HG02981 (cell line): ENCODE measurements around the gene NLRP13.

Experiments
- ATAC-seq: cut with Tn5 transposase; IDR thresholded peaks from one replicate; pipeline ENCODE4 v1.9.1; 2021; ENCODE audit warnings: mild to moderate bottlenecking, moderate library complexity; ENCODE audit not compliant: unreplicated experiment

The NLRP13 gene

DNA sequence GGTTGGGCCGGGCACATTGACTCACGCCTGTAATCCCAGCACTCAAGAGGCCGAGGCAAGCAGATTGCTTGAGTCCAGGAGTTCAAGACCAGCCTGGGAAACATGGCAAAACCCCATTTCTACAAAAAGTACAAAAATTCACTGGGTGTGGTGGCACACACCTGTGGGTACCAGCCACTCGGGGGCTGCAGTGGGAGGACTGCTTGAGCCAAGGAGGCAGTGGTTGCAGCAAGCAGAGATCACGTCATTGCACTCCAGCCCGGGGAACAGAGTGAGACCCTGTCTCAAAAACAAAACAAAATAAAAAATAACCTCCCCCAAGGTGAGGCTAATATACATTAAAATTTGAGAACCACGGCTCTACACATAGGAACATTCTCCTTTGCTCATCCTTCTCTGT is 24.9 kb downstream of the NLRP13 start:
- ATAC-seq: no peak

DNA sequence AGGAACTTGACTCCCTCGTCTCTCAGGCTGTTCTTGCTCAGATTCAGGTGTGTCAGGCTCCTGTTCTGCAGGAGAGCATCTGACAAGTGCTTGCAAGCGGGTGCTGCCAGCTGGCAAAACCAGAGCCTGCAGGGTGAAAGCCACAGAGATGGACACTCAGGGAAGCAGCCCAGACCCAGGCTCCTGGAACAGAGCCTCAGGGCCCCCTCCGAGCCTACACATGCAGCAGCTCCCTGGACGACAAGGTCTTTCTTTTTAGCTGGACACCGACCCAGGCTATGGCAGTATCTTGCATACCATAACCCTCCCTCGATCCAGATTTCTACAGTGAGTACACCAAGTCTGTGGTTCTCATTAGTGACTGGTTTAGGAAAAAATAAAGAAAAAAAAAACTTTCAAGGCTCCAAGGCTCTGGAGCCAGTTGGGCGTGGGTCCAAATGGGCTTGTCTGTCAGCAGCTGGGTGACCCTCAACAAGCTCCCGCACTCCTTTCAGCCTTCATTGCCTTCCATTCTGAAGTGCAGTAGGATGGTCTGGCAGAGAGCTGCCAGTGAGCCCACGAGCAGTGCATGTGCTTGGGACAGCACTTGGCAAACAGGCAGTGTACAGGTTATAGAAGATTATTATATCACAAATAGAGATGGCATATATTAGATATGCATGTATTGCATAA is 29.9 kb downstream of the NLRP13 start:
- ATAC-seq: no peak

DNA sequence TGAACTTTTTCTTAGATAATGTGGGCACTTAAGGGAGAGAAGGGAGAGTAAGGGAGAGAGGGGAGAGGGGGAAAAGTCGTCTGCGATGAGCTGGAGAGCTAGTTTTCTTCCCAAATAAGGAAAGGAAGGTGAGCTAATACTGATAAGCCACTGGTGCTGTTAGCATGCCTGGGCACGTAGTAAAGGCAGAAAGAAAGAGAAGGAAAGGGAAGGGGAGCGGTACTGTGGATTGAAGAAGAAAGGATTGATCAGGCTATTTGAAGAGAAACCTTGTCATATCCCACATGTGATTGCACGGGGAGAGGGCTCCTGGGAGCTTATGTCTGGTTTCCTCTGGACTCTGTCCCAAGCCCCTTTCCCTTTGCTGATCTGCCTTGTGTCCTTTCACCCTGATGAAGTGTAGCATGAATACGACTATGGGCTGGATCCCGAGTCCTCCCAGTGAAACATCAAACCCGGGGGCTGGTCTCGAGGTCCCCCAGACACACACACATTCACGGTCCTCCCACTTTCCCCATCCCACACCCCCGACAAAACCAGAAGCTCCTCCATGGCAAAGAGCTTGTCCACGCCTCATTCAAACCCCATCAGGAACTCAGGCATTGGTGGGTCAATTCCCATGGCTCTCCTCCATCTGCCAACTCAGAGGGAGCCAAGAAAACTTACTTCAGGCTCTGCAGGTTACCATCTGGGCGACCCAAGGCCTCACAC is 30.6 kb downstream of the NLRP13 start:
- no peak for ATAC-seq

DNA sequence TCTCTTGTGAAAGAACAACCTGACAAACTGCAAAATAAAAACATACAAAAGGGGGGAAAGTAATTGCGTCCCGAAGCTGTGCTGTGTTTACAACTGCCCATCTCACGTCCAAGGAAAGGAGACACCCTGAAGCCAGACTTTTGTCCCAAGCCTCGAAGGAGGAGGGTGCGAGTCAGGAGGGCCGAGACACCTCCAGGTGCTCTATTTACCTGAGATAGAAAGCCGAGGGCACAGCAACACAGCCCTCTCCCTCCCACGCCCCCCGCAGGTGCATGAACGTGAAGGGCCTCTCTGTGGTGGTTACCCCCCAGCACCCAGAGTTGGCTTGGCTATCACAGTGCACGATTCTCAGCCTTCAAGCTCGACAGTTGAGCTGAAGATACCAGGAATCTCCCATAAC is 33.2 kb downstream of the NLRP13 start:
- ATAC-seq: no peak

DNA sequence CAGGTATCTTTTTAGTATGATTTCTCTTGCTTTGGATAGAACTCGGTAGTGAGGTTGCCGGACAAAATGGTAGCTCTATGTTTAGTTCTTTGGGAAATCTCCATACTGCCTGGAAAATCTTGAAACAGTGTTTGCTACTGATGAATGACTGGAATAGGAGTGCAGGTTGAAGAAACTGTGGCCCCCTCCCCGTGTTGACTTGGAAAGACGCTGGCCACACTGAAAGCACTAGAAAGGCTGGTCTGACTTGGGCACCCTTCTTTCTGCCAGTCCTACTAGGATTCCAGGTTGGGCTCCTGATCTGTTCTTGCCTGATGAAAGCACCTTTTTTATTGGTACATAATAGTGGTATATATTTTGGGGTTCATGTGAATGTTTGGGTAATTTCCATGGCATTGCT is 49.5 kb downstream of the NLRP13 start:
- no peak for ATAC-seq

DNA sequence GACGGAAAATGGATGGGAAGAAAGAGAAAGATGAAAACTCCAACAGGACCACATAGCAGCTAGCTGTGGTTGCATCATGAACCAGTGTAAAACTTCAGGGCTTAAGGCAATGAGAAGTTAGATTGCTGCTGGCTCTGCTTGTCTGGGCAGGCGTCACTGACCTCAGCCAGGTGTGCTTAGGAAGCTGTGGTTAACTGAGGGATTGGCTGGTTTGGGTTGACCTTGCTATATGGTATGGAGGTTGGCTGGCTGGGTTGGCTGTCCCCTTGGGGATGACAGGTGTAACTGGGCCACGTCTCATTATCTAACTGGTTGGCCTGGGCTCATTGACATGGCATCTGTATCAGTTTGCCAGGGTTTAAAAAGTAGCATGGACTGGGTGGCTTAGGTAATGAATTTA is 54.9 kb downstream of the NLRP13 start:
- no peak for ATAC-seq

DNA sequence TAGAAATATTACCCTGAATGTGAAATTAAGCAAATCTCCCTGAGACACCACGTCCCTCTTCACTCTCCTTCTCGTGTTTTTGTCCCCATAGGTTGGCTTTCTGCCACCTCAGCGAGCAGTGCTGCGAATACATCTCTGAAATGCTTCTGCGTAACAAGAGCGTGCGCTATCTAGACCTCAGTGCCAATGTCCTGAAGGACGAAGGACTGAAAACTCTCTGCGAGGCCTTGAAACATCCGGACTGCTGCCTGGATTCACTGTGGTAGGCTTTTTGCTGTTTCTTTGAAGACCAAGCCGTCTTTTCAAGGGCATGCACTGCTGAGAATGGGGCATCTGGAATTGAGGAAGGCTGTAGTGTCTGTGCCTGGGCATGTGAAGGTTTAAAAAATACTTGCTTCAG is 61.4 kb downstream of the NLRP13 start:
- no peak for ATAC-seq

DNA sequence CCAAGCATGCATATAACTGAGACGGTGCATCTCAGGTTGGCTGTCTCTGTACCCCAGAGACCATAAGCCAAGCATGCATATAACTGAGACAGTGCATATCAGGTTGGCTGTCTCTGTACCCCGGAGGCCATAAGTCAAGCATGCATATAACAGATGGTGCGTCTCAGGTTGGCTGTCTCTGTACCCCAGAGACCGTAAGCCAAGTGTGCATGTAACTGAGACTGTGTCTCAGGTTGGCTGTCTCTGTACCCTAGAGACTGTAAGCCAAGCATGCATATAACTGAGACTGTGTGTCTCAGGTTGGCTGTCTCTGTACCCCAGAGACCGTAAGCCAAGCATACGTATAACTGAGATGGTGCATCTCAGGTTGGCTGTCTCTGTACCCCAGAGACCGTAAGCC is 65.0 kb downstream of the NLRP13 start:
- ATAC-seq: no peak

DNA sequence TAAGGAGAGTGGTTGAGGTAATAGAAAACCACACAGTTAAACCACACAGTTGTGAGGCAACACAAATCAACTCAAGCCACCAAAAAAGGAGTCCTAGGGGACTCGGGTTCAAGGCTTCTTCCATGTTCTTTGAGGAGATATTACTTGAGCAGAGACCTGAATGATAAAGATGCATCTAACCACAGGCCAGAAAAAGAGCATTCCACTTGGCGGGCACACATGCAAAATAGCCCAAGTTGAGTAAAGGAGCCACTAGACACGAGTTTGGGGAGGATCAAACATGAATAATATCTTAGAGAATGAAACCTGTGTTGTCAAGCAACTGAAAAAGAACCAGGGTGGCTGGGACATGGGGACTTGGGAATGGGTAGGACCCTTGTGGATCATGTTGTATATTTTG is 65.6 kb downstream of the NLRP13 start:
- ATAC-seq: no peak

DNA sequence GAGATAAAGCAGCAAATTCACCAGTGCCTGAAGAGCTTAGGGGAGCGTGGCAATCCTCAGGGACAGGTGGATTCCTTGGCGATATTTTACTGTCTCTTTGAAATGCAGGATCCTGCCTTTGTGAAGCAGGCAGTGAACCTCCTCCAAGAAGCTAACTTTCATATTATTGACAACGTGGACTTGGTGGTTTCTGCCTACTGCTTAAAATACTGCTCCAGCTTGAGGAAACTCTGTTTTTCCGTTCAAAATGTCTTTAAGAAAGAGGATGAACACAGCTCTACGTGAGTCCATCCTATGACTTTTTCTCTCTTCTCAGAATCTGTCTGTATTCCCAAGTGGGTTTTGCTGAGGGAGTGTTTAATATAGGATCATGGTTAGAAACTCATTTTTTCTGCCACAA is 73.2 kb downstream of the NLRP13 start:
- no peak for ATAC-seq

DNA sequence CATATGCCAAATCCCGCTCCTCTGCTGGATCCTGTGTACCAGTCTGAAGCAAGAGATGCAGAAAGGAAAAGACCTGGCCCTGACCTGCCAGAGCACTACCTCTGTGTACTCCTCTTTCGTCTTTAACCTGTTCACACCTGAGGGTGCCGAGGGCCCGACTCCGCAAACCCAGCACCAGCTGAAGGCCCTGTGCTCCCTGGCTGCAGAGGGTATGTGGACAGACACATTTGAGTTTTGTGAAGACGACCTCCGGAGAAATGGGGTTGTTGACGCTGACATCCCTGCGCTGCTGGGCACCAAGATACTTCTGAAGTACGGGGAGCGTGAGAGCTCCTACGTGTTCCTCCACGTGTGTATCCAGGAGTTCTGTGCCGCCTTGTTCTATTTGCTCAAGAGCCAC is 73.7 kb downstream of the NLRP13 start:
- ATAC-seq: no peak

DNA sequence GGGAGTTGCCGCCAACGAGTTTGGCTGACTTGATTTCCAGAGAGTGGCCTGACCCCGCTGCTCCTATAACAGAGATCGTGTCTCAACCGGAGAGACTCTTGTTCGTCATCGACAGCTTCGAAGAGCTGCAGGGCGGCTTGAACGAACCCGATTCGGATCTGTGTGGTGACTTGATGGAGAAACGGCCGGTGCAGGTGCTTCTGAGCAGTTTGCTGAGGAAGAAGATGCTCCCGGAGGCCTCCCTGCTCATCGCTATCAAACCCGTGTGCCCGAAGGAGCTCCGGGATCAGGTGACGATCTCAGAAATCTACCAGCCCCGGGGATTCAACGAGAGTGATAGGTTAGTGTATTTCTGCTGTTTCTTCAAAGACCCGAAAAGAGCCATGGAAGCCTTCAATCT is 74.2 kb downstream of the NLRP13 start:
- ATAC-seq: no peak

DNA sequence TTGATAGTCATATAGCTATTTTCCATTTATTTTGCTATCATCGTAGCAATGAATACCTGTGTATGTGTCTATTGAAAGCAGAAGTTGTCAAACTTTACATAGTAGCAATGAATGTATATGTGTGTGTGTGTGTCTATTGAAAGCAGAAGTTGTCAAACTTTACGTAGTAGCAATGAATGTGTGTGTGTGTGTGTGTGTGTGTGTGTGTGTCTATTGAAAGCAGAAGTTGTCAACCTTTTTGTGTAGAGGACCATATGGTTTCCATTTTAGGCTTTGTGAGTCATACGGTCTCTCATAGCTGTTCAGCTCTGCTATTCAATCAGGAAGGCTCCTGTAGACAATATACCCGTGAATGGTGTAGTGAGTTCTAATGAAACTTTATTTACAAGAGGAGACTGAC is 75.0 kb downstream of the NLRP13 start:
- ATAC-seq: no peak

DNA sequence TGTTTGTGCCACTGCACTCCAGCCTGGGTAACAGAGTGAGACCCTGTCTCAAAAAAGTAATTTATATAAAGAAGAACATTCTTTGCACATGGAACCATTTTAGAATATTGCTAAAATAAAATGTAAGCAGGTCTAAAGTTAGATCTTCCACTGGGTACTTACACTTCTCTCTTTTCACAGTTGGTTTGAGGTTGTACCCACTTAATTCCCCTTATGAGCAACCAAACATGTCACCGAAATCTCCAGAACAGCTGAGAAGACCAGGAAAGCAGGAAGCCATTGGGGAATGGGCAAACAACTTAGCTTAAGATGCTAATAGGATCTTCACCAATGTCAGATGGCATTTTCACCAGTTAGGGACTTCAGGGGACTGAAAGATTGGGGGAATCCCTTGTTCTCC is 77.0 kb downstream of the NLRP13 start:
- ATAC-seq: no peak
